Vagina (tissue), 2 donors: ENCODE measurements around the gene KHDC3L. TPM values are rescaled to one million over a fixed set of nuclear protein-coding genes. Genes with fewer than 3 reads are reported as not detected.

Source experiments
- DNase-seq, 2 donors: peaks; one replicate each; pipeline ENCODE4 v3.0.0-alpha.2; 2017; ENCODE audit errors: extremely low spot score in 2 of 2
- H3K27ac ChIP-seq: fragments of 200-600 bp; sonication (generic); one replicate; pipeline ENCODE4 v1.5.1; 2019
- H3K27me3 ChIP-seq: fragments of 200-600 bp; sonication (generic); one replicate; pipeline ENCODE4 v1.5.1; 2019
- H3K36me3 ChIP-seq, 2 donors: fragments of 200-600 bp; sonication (generic); one replicate each; pipeline ENCODE4 v1.5.1; 2017 to 2019
- H3K4me1 ChIP-seq: fragments of 200-600 bp; sonication (generic); one replicate; pipeline ENCODE4 v1.5.1; 2019
- H3K4me3 ChIP-seq, 2 donors: fragments of 200-600 bp; sonication (generic); 1 replicate in 1 of 2; 2 replicates in 1 of 2; pipeline ENCODE4 v1.5.1; 2016 to 2019
- H3K9me3 ChIP-seq: fragments of 200-600 bp; sonication (generic); one replicate; pipeline ENCODE4 v1.5.1; 2019
- CTCF ChIP-seq, 3 experiments: fragments of 450-650 bp in 2 of 3; fragments of 200-600 bp in 1 of 3; sonication (generic) in 1 of 3; IDR thresholded peaks; one replicate each; pipeline ENCODE4 v1.5.1; 2017 to 2019; ENCODE audit warnings: antibody characterized with exemption in 3 of 3, mild to moderate bottlenecking in 2 of 3, moderate library complexity in 2 of 3
- POLR2A ChIP-seq, 2 donors: fragments of 450-650 bp; IDR thresholded peaks; one replicate each; pipeline ENCODE4 v1.6.1; 2017; ENCODE audit warnings: antibody characterized with exemption in 2 of 2, mild to moderate bottlenecking in 2 of 2, moderate library complexity in 2 of 2
- POLR2AphosphoS5 ChIP-seq, 2 donors: sonication (generic); formaldehyde crosslinking; IDR thresholded peaks; one replicate each; pipeline ENCODE4 v1.9.0; 2017; ENCODE audit warnings: antibody characterized with exemption in 2 of 2, mild to moderate bottlenecking in 2 of 2, low read depth in 1 of 2; ENCODE audit not compliant: insufficient read depth in 1 of 2
- intact Hi-C: fragments of 100-400 bp; cut with DNase I; formaldehyde crosslinking; loops from one replicate; pipeline ENCODE4 v1.15.1; 2023
- total RNA-seq: library from RNA; depleted of rRNA; stranded (reverse); fragments of >200 nt; gene quantifications from one replicate; pipeline ENCODE4 v1.2.3, GENCODE V29; 2016

KHDC3L gene
- total RNA-seq, 1 donor from 2014 or later = not detected

DNA sequence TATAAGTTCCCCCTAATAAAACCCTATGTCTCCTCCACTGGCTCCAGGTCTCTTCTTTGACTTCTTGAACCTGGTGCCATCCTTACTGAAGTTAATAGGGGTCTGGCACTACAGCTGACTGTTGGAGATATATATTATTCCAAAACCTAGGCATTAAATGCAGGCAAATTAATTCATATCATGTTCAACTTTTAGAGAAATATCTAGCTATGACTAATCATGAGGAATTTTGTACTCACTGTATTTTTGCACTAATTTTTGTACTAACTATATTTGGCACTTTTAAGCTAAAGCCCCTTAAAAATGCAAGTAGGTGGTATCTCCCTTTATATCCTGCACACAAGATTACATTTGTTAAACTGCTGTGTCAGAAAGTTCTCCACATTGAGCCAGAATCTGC is 19.3 kb upstream of the KHDC3L start:
- Histone ChIP-seq H3K4me1 (no peaks in the 10 kb centered on the region), H3K27ac (no peak overlapping the region), H3K36me3 (no peaks in the 10 kb centered on the region), H3K4me3 (no peak overlapping the region), H3K9me3 (no peaks in the 10 kb centered on the region), H3K27me3 (no peaks in the 10 kb centered on the region)
- DNase-seq = no peak
- TF ChIP-seq POLR2AphosphoS5 (IDR thresholded peaks at IDR 0.05; ENCODE audit: insufficient read depth in 1 of 2, low read depth in 1 of 2) (no peak), CTCF (IDR thresholded peaks at IDR 0.05) (no peak), POLR2A (IDR thresholded peaks at IDR 0.05) (no peak)
- intact Hi-C loops = no loop called here

DNA sequence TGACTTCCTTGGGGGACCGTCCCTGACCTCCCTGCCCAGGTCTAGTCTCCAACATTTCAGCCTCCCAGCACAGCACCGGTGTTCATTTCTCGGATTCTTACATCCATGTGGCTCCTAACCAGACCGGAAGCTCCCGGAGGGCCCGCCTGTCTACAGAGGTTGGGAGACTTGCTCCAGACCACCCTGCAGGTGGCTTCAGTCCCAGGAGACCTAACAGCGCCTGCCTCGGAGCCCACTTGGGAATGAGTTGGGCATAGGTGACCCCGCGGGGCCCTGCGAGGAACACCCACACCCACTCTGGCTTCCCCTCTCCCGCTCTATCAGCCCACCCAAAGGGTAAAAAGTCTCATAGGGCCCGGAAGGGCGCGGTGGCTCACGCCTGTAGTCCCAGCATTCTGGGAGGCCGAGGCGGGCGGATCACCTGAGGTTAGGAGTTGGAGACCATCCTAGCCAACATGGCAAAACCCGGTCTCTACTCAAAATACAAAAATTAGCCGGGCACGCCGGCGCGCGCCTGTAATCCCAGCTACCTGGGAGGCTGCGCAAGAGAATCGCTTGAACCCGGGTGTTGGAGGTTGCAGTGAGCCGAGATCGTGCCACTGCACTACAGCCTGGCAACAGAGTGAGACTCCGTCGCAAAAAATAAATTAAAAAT is 13.8 kb upstream of the KHDC3L start:
- H3K27me3 ChIP-seq = no peaks in the 10 kb centered on the region

DNA sequence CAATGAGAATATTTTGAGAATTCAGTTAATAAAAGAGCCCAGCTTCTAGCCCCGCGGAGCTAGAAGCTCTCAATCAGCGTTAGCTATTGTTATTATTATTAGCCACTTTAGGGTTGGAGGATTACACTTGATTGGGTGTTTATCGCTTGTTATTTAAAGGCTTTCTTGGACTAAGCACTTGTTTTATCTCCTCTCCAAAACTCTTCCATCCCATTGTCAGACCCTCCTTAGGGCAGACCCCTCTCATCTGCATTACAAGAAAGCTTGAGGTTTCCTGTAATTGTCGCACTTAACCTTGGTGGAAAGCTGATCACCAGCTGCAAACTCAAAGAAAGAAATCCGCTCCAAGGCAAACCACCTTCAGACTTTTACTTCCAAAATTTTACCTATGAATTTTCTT is 13.1 kb upstream of the KHDC3L start:
- Histone ChIP-seq H3K27me3 (no peaks in the 10 kb centered on the region), H3K9me3 (no peaks in the 10 kb centered on the region), H3K27ac (no peak overlapping the region), H3K4me1 (no peaks in the 10 kb centered on the region), H3K4me3 (no peak overlapping the region), H3K36me3 (no peaks in the 10 kb centered on the region)
- TF ChIP-seq POLR2AphosphoS5 (IDR thresholded peaks at IDR 0.05; ENCODE audit: insufficient read depth in 1 of 2, low read depth in 1 of 2) (no peak), CTCF (IDR thresholded peaks at IDR 0.05) (no peak), POLR2A (IDR thresholded peaks at IDR 0.05) (no peak)
- intact Hi-C loops = no loop called here
- no peak for DNase-seq

More for the DNA sequence above, 13.8 kb upstream of the KHDC3L start:
- Histone ChIP-seq H3K4me1 (no peaks in the 10 kb centered on the region), H3K4me3 (no peak overlapping the region), H3K36me3 (no peaks in the 10 kb centered on the region), H3K27ac (no peak overlapping the region), H3K9me3 (no peaks in the 10 kb centered on the region)
- TF ChIP-seq CTCF (IDR thresholded peaks at IDR 0.05) = no peak
- TF ChIP-seq POLR2A (IDR thresholded peaks at IDR 0.05) = no peak
- TF ChIP-seq POLR2AphosphoS5 (IDR thresholded peaks at IDR 0.05; ENCODE audit: insufficient read depth in 1 of 2, low read depth in 1 of 2) = no peak
- DNase-seq = no peak
- intact Hi-C loops = no loop called here

GRCh38 chr6:73353636-73354593 is 8.5 kb upstream of the KHDC3L start, which contains the start of gene DPPA5:
Gene DPPA5, minus strand, starts transcription at chr6:73354276. Its CDS starts 51 bp downstream, at chr6:73354225.
- H3K27ac ChIP-seq = no peak within 1 kb of the TSS
- TF ChIP-seq CTCF (IDR thresholded peaks at IDR 0.05) = no peak
- H3K4me1 ChIP-seq = no peaks in the 10 kb centered on the region
- no peaks in the 10 kb centered on the region for H3K27me3 ChIP-seq
- no peaks in the 10 kb centered on the region for H3K9me3 ChIP-seq
- no peak within 1 kb of the TSS for H3K4me3 ChIP-seq
- DNase-seq = no peak
- no peaks in the 10 kb centered on the region for H3K36me3 ChIP-seq
- intact Hi-C loops = no loop called here
